B cell (primary cell): Measurements from ENCODE around the gene NCKAP1.

Experiments used
- CTCF ChIP-seq: fragments of 200-600 bp; IDR thresholded peaks from one replicate; pipeline ENCODE4 v1.8.0; 2022; ENCODE audit warnings: antibody characterized with exemption, mild to moderate bottlenecking
- EZH2 ChIP-seq: IDR thresholded peaks from 2 replicates; pipeline ENCODE4 v1.6.1; 2012; ENCODE audit warnings: borderline replicate concordance, low read depth, mild to moderate bottlenecking, moderate library complexity, low read length; ENCODE audit not compliant: insufficient read depth, poor library complexity, severe bottlenecking

GRCh38 chr2:182894174-182894573 lies 144.1 kb downstream of the NCKAP1 start:
- TF ChIP-seq CTCF (no peak), EZH2 (no peak)
